ENCODE results near the gene METTL2A. TPM values are rescaled to one million over a fixed set of nuclear protein-coding genes. Genes with fewer than 3 reads are reported as not detected.
"Not testable (repeated sequence)": the region's sequence is repeated elsewhere in the genome, so short reads cannot be mapped to it uniquely, and the experiment has no call there.

The METTL2A gene, protein sequence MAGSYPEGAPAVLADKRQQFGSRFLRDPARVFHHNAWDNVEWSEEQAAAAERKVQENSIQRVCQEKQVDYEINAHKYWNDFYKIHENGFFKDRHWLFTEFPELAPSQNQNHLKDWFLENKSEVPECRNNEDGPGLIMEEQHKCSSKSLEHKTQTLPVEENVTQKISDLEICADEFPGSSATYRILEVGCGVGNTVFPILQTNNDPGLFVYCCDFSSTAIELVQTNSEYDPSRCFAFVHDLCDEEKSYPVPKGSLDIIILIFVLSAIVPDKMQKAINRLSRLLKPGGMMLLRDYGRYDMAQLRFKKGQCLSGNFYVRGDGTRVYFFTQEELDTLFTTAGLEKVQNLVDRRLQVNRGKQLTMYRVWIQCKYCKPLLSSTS
- 7.8 TPM for total RNA-seq

DNA sequence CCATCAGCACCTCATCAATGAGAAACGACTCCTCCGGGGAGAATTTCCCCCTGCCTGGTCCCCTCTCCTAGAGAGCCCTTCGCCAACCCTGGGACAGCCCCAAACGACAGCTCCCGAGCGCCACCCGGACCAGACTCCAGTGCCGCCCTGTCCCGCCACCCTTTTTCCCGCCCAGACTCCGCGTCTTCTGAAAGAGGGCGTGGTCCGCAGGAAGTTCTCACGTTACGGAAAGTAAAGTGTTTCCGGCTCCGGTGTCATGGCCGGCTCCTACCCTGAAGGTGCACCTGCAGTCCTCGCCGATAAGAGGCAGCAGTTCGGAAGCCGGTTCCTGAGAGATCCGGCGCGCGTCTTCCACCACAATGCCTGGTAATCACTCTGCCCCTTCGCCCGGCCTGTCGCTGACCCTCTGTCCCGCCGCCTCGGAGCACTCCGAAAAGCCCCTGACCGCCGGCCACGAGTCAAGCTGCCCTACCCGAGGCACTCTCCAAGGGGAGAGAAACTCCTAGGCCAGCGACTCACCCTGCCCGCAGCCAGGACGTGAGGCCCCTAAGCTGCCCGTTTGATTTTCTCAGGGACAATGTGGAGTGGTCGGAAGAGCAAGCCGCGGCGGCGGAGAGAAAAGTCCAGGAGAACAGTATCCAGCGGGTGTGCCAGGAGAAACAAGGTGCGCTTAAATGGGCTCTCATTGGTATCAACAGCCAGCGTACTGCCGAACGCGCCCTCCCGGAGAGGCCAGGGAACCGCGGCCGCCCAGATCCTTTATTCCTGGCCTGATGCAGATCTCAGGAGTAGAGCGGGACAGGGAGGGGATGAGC, at the start of gene METTL2A:
TSS of gene METTL2A (plus strand) at position 251 of the 815 bp plus-strand sequence. CDS start at position 257, 6 bp downstream.
- DNase-seq (ENCODE audit: low spot score) (peak; percentile 88), ATAC-seq (peak; percentile 95)

GRCh38 chr17:62380253-62380652, 43.4 kb upstream of the METTL2A start, which contains the start of gene EFCAB3:
Gene EFCAB3 (plus strand): TSS chr17:62380553. CDS start chr17:62382980, 2,427 bp downstream.
- ATAC-seq, result no peak
- DNase-seq (ENCODE audit: low spot score), result no peak

GRCh38 chr17:62381561-62381960, 42.1 kb upstream of the METTL2A start:
- ATAC-seq, result no peak
- DNase-seq (ENCODE audit: low spot score), result no peak

GRCh38 chr17:62388856-62389255, 34.8 kb upstream of the METTL2A start:
- no peak for ATAC-seq
- no peak for DNase-seq (ENCODE audit: low spot score)

GRCh38 chr17:62392908-62393307, 30.8 kb upstream of the METTL2A start:
- ATAC-seq (no peak), DNase-seq (ENCODE audit: low spot score) (no peak)

DNA sequence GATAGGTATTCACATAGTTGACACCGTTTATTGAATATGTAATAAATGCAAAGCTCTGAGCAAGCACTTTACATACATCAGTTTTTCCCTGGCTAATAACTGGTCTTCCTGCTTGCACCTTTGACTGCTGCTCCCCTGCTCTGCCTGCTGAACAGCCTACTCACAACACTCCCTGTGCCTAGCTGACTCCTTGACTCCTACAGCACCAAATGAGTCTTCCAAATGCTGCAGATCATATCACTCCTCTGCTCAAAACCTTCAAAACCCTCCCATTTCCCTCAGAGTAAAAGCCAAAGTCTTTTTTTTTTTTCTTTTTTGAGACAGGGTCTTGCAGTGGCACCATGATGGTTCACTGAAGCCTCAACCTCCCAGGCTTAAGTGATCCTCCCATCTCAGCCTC, 24.8 kb upstream of the METTL2A start:
- no peak for ATAC-seq
- DNase-seq (ENCODE audit: low spot score), result no peak

DNA sequence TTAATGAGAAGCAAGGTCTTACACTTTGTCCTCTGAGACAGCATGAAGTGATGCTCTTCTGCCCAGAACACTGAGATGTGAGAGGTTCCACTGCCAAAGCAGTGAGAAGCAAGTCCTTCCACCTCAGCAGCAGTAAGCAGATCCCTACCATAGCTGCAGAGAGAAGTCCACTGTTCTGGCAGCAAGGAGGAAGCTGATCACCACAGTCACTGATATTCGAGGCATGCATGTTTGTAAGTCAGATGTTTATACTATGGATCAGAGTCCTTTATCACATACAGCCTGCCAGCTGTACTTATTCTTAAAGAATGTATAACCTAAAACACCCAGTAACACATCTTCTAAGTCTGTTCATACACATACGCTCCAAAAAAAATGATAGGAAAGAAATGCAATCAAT, 18.2 kb upstream of the METTL2A start:
- no peak for ATAC-seq
- no peak for DNase-seq (ENCODE audit: low spot score)

GRCh38 chr17:62413090-62413489, 10.6 kb upstream of the METTL2A start:
- not testable (repeated sequence) for DNase-seq (ENCODE audit: low spot score); ATAC-seq

- not testable (repeated sequence) for ATAC-seq
Measured at GRCh38 chr17:62426214-62426613, 2.5 kb downstream of the METTL2A start.

DNA sequence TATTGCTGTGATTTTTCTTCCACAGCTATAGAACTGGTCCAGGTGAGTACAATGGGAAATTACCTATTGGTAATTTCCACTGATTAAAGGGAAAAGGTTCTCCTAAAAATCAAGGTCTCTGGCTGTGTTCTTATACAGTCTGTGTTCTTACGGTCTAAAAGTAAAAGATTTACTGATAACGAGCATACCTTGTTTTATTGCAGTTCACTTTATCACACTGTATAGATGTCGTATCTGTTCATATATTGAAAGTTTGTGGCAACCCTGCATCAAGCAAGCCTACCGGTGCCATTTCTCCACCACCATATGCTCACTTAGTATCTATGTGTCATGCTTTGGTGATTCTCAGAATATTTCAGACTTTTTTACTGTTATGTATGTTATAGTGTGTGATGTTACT, 11.6 kb downstream of the METTL2A start:
- DNase-seq (ENCODE audit: low spot score); ATAC-seq: not testable (repeated sequence)

More at GRCh38 chr17:62426214-62426613, 2.5 kb downstream of the METTL2A start:
- DNase-seq (ENCODE audit: low spot score), result not testable (repeated sequence)

DNA sequence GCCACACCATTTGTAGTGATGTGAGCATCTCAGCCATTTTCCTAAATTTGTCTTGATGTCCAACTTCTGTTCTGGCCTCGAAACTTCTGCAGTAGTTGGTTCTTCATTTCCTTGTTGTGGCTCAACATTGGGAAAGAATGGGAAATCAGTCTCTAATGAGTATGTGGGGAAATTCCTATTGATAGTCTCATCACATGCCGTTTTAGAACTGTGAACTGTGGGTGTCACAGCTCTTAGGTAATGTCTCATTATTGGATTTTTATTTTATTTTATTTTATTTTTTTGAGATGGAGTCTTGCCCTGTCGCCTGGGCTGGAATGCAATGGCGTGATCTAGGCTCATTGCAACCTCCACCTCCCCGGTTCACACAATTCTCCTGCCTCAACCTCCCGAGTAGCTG, 17.5 kb downstream of the METTL2A start:
- not testable (repeated sequence) for ATAC-seq; DNase-seq (ENCODE audit: low spot score)

DNA sequence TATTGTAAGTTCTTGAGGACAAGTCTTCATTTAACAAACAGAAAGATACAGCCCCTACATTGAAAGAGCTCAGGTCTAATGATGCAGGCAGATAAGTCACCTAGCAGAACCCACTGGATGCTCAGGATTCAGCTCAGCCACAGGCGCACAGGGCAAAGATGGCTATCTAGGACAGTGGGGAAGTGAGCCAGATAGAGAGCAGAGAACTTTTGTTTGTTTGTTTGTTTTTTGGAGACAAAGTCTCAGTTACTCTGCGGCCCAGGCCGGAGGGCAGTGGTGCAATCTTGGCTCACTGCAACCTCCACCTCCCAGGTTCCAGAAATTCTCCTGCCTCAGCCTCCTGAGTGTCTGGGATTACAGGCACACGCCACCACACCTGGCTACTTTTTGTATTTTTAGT, 20.4 kb downstream of the METTL2A start:
- peak; percentile 36 for ATAC-seq
- no peak for DNase-seq (ENCODE audit: low spot score)

- not testable (repeated sequence) for ATAC-seq; DNase-seq (ENCODE audit: low spot score)
Measured at GRCh38 chr17:62445791-62446190, 22.1 kb downstream of the METTL2A start.

- not testable (repeated sequence) for DNase-seq (ENCODE audit: low spot score); ATAC-seq
Measured at GRCh38 chr17:62452195-62452594, 28.5 kb downstream of the METTL2A start.

GRCh38 chr17:62453041-62453440, 29.3 kb downstream of the METTL2A start:
- DNase-seq (ENCODE audit: low spot score); ATAC-seq: not testable (repeated sequence)

GRCh38 chr17:62453656-62454055, 30.0 kb downstream of the METTL2A start:
- ATAC-seq; DNase-seq (ENCODE audit: low spot score): not testable (repeated sequence)

GRCh38 chr17:62454111-62454510, 30.4 kb downstream of the METTL2A start:
- not testable (repeated sequence) for DNase-seq (ENCODE audit: low spot score); ATAC-seq

DNA sequence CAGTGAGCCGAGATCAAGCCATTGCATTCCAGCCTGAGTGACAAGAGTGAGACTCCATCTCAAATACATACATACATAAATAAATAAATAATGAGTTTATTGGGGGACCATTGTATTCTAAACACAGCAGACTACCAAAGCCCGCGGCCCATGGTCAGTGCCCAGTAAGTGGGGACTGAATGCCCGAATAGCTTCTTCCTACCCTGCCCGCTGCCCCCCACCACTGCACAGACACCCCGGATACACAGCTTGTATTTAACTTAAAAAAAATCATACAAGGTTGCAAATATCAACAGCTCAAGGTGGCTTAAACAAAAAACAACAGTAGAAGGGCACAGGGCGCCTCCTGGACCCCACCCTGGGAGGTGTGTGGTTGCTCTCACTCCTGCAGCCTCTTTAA, 32.3 kb downstream of the METTL2A start:
- ATAC-seq, result no peak

GRCh38 chr17:62458483-62458882, 34.8 kb downstream of the METTL2A start:
- not testable (repeated sequence) for DNase-seq (ENCODE audit: low spot score)

More for the DNA sequence above, 32.3 kb downstream of the METTL2A start:
- no peak for DNase-seq (ENCODE audit: low spot score)

GRCh38 chr17:62464422-62464821, 40.7 kb downstream of the METTL2A start:
- not testable (repeated sequence) for DNase-seq (ENCODE audit: low spot score); ATAC-seq

More at GRCh38 chr17:62458483-62458882, 34.8 kb downstream of the METTL2A start:
- ATAC-seq, result not testable (repeated sequence)

- not testable (repeated sequence) for ATAC-seq; DNase-seq (ENCODE audit: low spot score)
Measured at GRCh38 chr17:62465271-62465670, 41.6 kb downstream of the METTL2A start.
